ENCODE measurements around the gene LASP1NB.
"Not testable (repeated sequence)": the region's sequence is repeated elsewhere in the genome, so short reads cannot be mapped to it uniquely, and the experiment has no call there.

GRCh38 chr17:38933962-38934361, 8.5 kb downstream of the LASP1NB start:
- TF ChIP-seq CTCF (conservative IDR thresholded peaks at IDR 0.05; ENCODE audit: low read length); EZH2phosphoT487 (IDR thresholded peaks at IDR 0.05; ENCODE audit: borderline replicate concordance, low read depth, low read length): not testable (repeated sequence)
